ENCODE data around the gene IFITM2.
"Not testable (repeated sequence)": the region's sequence is repeated elsewhere in the genome, so short reads cannot be mapped to it uniquely, and the experiment has no call there.

Gene IFITM2

DNA sequence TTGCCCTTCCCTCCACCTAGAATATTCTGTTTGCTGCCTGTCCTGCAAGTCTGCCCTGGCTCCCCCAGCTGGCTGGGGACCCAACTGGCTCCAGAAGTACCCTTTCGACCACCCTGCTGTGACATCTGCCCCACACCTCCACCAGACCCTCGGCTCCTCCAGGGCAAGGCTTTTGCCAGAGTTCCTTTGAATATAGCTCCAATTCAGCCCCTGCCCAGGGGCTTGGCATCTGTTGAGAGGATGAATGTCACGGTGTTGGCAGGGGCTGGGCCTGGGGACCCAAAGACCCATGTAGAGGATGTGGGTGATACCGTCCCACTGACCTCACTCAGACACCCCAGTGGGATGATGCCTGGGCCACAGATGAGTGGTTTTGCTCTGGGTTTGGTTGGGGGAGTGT lies 25.4 kb upstream of the IFITM2 start:
- DNase-seq: no peak

GRCh38 chr11:282630-283360 lies 24.8 kb upstream of the IFITM2 start:
- DNase-seq: no peak

GRCh38 chr11:283405-284104 lies 24.1 kb upstream of the IFITM2 start:
- no peak for DNase-seq

GRCh38 chr11:284105-285020 lies 23.3 kb upstream of the IFITM2 start:
- no peak for DNase-seq

DNA sequence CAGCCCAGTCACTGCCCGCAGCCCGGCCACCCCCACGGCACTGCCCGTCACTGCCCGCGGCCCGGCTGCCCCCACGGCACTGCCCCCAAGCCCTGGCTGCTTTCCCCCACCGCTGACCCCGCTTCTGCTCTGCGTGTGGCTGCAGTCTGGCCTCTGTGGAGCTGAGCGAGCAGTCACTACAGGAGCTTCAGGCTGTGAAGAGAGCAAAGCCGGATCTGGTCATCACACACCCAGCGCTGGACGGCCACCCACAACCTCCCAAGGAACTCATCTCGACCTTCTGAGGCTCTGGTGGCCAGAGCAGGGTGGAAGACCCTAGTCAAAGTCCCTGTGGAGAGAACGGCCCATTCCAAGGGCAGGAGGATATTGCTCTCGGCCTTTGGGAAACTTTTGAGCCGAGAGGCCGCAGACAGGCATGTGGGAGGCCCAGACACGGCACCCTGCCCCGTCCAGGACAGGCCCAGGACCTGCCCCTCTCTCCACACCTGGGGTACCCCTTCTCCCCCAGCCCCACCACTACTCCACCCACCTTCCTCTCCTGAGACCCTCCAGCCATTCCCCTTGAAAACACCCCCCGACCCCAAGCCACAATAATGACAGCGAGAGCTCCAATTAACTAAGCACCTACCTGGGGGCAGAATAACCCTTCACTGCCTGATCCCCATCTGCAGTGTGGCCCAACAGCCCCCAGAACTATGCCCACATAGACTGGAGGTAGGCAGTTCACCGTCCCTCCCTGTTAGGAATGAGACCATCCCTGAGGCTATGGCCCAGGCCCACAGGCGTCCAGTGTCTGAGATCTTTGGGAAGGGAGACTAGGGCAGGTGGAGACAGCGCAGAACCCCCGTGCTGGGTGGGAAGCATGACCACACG lies 22.4 kb upstream of the IFITM2 start:
- no peak for DNase-seq

DNA sequence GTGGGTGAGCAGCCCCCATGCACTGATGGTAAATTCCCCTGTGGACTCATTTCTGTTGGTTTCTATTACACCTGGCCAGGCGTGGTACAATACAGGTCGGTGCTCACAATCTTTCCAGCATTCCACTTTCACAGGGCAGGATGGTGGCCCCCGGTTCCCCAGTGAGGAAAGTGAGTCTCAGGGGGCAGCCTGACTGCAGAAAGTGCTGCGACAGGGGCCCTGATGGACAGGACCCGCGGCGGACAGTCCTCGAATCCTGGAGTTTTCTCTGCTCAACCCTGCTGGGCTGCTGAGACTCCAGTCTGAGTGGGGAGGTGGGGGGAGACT lies 21.8 kb upstream of the IFITM2 start:
- no peak for DNase-seq

- DNase-seq: not testable (repeated sequence)
Measured at GRCh38 chr11:286977-287820, 20.4 kb upstream of the IFITM2 start.

- no peak for DNase-seq
Measured at GRCh38 chr11:287821-288477, 19.7 kb upstream of the IFITM2 start.

DNA sequence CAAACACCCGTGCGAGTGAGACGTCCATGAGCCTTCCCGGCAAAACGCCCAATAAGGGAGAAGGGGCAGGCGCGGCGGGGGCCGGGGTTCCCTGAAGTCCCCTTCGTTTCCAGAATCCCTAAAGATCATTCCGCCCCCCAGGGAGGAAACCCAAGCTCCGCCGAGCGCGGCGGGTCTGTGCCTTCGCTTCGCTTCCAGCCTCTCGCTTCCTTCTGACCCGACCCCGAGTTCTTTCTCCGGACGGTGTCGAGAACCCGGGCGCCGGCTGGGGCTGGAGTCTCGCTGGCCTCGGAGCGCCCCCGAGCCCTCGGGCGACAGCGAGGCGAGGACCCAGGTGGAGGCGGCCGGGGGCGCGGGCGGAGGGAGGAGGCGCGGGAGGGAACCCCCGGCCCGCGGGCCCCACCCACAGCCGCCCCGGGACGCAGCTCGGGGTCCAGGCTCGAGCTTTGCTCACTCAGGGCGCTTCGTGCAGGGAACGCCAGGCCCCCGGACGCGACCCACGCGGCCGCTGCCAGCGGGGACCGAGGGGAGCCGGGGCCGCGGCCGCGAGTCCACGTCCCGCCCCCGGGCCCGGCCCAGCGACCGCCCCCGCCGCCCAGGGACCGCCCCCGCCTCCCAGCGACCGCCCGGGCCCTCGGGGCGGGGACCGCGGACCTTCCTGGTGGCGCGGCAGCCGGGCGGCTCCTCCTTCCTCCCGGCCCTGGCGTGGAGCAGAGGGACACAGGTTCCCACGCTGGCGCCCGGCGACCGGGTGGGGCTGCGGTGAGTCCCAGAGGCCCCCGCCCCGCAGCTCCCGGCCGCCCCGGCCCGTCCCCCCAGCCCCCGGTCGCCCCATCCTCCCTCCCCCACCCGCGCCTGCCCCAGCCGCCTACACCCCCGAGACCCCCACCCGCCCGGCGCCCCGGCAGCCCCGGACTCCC lies 18.9 kb upstream of the IFITM2 start, which contains the start of gene PGGHG:
TSS of gene PGGHG (plus strand) at position 649 of the 920 bp plus-strand sequence. CDS start 691 bp downstream, outside the sequence.
- DNase-seq: peak; percentile 64

- DNase-seq: no peak
Measured at GRCh38 chr11:289398-289711, 18.3 kb upstream of the IFITM2 start.

DNA sequence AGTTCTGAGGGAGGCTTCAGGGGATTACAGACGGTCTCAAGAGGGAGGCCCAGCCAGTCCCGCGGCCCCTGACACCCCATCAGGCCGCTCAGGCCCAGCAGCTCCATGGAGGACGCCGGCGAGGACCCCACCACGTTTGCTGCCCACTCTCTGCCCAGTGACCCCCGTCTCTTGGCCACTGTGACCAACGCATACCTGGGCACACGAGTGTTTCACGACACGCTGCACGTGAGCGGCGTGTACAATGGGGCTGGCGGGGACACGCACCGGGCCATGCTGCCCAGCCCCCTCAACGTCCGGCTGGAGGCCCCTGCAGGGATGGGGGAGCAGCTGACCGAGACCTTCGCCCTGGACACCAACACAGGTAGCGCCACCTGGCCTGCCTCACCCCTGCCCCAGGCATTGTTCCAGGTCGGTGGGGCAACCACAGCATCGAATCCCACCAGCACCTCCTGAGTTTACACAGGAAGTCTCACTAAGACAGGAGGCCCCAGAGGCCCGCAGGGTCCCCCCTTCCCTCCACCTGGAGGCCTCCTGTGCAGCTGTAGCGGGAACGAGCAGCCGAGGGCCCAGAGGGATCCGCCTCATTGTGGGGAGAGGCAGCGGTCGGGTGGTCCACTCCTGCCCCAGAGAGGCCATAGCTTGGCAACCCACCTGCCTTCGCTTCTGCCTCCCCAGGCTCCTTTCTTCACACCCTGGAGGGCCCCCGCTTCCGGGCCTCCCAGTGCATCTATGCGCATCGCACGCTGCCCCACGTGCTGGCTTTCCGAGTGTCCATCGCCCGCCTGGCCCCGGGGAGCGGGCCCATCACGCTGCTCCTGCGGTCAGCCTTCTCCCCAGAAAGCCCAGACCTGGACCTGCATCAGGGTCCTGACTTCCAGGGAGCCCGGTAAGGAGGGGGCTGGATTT lies 17.6 kb upstream of the IFITM2 start:
- DNase-seq: no peak

DNA sequence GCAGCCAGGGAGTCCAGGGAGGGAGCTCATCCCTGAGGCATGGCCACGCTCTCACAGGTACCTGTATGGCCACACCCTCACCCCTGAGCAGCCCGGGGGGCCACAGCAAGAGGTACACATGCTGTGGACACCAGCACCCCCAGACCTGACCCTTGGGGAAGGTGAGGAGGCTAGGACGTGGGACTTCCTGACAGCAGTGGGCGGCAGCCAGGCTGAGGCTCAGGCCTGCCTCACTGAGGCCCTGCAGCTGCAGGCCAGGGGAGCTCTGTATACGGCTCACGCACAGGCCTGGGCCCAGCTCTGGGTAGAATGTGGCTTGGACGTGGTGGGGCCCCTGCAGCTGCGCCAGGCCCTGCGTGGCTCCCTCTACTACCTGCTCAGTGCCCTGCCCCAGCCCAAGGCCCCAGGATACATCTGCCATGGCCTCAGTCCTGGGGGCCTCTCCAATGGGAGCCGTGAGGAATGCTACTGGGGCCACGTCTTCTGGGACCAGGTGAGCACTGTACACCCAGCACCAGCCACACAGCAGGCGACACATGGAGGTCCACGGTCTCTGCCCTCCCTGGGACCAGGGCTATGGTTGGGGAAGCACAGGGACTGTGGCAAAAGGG lies 16.9 kb upstream of the IFITM2 start:
- DNase-seq: no peak

- no peak for DNase-seq
Measured at GRCh38 chr11:291281-292210, 16.1 kb upstream of the IFITM2 start.

- DNase-seq: no peak
Measured at GRCh38 chr11:292211-293121, 15.2 kb upstream of the IFITM2 start.

GRCh38 chr11:293271-293851 lies 14.3 kb upstream of the IFITM2 start:
- no peak for DNase-seq

Data from NCI-H146 (cell line).